Fibroblast of mammary gland (primary cell): ENCODE measurements around the gene CLRN3.

Experiments
- DNase-seq: peaks from one replicate; pipeline ENCODE4 v3.0.0-alpha.2; 2010; ENCODE audit warnings: low read depth
- H3K4me3 ChIP-seq: 2 replicates; pipeline ENCODE4 v1.5.1; 2011; ENCODE audit warnings: low read depth, mild to moderate bottlenecking, low read length, moderate library complexity; ENCODE audit not compliant: control insufficient read depth
- TF ChIP-seq, protein P1 (sequence below): conservative IDR thresholded peaks from 2 replicates; pipeline ENCODE4 v1.5.1; 2011; ENCODE audit warnings: low read depth, low read length, inconsistent platforms; ENCODE audit not compliant: control insufficient read depth, insufficient read depth

The CLRN3 gene

DNA sequence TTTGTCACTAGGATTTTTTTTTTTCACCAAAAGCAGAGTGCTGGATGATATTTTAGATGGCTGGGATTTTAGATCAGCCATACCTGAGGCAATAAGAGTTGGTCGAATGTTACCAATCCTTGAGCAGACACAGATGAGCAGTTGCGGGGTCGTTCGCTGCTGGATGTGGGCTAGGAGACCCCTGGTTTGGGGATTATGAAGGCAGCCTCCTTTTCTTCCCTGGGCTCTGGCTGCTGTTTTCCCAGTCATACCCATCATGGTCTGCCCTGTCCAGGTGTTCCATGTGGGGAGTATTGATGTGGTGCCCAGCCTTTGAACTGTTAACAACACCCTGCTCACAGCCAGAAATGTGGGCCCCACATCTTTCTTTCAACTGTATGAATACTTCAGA lies 19.1 kb upstream of the CLRN3 start:
- no peak overlapping the region for H3K4me3 ChIP-seq
- DNase-seq, result no peak
- TF ChIP-seq, protein P1, sequence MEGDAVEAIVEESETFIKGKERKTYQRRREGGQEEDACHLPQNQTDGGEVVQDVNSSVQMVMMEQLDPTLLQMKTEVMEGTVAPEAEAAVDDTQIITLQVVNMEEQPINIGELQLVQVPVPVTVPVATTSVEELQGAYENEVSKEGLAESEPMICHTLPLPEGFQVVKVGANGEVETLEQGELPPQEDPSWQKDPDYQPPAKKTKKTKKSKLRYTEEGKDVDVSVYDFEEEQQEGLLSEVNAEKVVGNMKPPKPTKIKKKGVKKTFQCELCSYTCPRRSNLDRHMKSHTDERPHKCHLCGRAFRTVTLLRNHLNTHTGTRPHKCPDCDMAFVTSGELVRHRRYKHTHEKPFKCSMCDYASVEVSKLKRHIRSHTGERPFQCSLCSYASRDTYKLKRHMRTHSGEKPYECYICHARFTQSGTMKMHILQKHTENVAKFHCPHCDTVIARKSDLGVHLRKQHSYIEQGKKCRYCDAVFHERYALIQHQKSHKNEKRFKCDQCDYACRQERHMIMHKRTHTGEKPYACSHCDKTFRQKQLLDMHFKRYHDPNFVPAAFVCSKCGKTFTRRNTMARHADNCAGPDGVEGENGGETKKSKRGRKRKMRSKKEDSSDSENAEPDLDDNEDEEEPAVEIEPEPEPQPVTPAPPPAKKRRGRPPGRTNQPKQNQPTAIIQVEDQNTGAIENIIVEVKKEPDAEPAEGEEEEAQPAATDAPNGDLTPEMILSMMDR, result no peak

DNA sequence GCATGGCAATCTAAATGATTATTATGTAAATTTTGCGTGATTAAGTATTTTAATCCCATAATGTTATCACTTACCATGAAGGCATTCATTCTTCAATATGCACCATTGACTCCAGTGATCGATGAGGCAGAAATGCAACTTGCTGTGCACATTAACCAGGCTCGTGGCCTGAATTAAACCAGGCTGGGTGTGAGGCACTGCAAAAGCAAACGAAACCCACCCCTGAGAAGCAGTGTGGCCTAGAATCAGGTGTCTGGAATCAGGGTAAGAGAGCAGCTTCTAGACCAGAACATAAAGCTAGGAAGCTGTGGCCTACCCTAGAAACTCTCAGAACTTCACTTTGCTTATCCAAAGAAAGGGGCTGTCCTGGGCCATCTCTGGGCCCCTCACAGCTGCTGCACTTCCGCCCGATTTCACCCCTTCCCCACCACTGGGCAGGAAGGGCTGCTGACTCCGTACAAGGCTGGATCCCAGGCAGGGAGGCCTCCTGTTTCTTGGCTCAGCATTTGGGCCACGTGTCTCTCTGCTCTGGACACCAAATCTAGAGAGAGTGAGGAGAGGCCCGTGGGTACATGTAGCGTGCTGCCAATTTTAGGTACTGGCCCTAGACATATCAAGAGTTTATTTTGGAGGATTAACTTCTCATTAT lies 18.6 kb upstream of the CLRN3 start:
- no peak for DNase-seq
- TF ChIP-seq, protein P1, result no peak
- no peak overlapping the region for H3K4me3 ChIP-seq

DNA sequence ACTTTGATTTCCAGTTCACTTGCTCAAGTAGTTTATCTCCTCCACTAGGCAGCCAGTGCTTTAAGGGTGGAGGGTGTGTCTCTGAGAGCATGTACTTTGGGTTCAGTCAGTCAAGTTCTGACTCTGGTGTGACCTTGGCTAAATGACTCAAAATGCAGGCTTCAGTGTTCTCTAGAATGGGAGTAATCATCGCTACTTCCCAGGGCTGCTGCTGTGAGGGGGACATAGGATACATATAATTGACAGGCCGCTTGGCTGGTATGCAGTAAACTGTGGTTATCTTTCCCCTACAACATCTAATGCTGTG lies 17.7 kb upstream of the CLRN3 start:
- DNase-seq, result peak; percentile 31
- no peak overlapping the region for H3K4me3 ChIP-seq
- TF ChIP-seq, protein P1, result no peak

DNA sequence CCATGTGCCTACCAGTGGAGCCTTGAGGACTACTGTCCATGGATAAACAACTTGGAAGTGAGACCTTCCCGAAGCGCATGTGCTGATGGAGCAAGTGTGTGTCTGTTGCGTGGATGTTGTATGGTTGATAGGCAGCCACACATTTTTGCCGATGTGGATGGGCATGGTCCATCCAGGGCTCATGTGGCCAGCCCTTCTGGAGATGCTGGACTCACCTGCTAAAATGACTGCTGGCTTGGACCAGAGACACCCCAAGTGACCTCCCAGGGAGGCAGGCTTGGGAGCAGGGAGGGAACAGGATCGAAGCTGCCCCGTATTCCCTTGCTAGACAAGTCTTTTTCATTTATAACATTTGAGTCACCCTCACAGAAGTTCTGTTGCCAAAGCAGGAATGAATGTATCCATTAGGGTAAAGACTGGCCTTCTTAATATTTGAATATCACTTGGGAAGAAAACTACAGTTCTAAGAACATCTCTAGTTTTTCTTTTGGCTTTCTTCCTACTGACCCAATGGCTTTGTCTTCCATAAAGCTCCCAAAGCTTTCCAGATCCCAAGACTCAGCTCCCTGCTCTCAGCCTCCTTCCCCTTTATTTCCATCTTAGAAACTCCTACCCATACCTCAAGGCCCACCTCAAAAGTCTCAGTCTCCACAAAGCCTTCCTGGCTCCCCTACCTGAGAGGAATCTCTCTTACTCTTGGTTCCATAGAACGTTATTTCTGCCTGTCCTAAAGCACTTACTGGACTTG lies 17.1 kb upstream of the CLRN3 start:
- DNase-seq, result peak; percentile 40
- H3K4me3 ChIP-seq, result no peak overlapping the region
- TF ChIP-seq, protein P1, result no peak

DNA sequence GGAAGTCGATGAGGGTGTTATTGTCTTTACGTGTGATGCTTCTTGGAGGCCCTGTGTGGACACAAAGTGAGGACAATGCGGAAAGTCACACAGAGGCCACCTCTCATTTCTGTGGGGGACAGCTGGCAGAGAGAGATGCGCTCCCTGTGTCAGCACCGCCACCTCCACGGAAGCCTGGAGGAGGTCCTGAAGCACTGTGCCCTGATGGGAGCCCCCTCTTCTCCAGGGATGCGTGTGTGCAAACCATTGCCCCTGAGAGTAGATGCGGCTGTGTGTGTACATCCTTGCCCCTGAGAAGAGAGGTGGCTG lies 16.2 kb upstream of the CLRN3 start:
- TF ChIP-seq, protein P1, result no peak
- H3K4me3 ChIP-seq, result no peak overlapping the region
- DNase-seq, result no peak

DNA sequence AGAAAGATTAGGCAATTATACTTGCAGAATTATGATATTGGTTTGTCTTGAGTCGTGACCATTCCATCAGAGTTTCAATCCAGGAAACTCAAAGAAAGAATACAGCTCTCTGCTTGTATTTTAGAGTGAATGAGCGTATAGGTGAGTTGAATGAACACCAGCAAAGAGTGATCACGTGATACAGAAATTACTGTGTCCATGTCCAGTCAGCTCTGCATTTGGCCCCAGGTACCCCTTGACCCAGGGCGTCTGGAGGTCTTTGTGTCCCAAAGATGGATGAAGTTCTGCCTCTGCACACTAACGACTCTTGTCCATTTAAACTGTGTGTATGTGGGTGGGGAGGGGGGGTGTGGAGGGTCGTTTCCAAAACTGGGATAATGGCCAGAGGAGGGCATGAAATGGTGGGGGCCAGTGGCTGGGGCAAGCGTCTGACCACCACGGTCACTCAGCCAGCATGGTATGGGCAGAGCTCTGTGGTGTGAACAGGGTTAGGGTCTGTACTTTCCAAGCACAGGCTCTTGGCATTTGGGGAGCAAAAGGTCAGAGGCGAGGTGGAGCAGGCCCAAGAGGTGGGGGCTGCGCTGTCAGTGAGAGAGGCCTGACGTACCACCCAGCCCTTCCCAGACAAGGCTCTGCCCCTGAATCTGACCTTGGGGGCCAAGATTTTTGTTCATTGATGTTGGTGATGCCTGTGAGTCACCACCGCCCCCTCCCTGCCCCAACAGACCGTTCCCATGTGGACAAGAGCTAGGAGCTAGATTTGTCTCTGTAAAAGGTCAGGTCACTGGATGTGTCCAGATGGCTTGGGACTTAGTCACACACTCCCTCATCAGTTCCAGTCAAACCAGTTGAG lies 15.6 kb upstream of the CLRN3 start:
- TF ChIP-seq, protein P1, result no peak
- peak; percentile 97 for DNase-seq
- H3K4me3 ChIP-seq, result peak overlapping the region; percentile 41
